Melanocyte of skin (primary cell): ENCODE results near the gene SLC35G4. TPM values are rescaled to one million over a fixed set of nuclear protein-coding genes. Genes with fewer than 3 reads are reported as not detected.

Experiments
- small RNA-seq, 2 donors: library from RNA; depleted of rRNA; stranded (forward); fragments of <200 nt; gene quantifications; one replicate each; pipeline ENCODE3, GENCODE V24; 2012
- total RNA-seq, 2 donors: library from RNA; depleted of rRNA; stranded (reverse); fragments of >200 nt; gene quantifications; 2 replicates each; pipeline ENCODE4 v1.2.3, GENCODE V29; 2012

The SLC35G4 gene
- total RNA-seq = not detected

DNA sequence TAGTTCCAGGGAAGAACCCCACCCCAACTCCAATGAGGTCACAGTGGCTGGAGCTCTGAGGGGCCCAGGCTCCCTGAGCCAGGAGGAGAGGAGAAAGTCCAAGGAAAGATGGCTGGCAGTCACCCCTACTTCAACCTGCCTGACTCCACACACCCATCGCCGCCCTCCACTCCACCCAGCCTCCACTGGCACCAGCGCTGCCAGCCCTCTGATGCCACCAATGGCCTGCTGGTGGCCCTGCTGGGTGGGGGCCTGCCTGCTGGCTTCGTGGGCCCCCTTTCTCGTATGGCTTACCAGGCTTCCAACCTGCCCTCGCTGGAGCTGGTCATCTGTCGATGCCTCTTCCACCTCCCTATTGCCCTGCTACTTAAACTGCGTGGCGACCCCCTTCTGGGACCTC, at the start of gene SLC35G4:
TSS of gene SLC35G4 (plus strand) at position 109 of the 400 bp plus-strand sequence. CDS start at position 109, 0 bp downstream.

Small RNAs within 50 kb of the gene (small RNA-seq; reads per million reads assigned to genes)
- gene AP001120.4 = 0 reads per million in 2 donors

Other genes starting within 250 kb of the SLC35G4 start
- gene GNAL, start 79.7 kb downstream of the SLC35G4 start, total RNA-seq = 10 to 100 TPM; 69.3 to 77.1 TPM
- 100 to 1,000 TPM; 142 to 162 TPM for gene CHMP1B, start 241.8 kb downstream of the SLC35G4 start, total RNA-seq